ENCODE measurements around the gene TRIM7.

Gene TRIM7

DNA sequence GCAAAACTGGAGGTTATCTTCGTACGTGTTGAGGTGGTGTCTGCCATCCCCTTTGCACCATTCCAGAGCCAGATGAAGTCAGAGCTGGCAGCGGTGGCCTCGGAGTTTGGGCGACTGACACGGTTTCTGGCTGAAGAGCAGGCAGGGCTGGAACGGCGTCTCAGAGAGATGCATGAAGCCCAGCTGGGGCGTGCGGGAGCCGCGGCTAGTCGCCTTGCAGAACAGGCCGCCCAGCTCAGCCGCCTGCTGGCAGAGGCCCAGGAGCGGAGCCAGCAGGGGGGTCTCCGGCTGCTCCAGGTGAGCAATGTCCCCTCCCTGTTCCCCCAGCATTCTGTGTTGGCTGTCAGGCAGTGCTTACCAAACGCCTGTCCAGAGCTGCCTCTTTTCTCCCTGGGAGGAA lies 27.6 kb upstream of the TRIM7 start:
- no peak for TF ChIP-seq CTCF (IDR thresholded peaks at IDR 0.05; ENCODE audit: insufficient read depth, low read depth, low read length, missing control alignments)
- no peak for DNase-seq (ENCODE audit: low read depth)
- H3K4me3 ChIP-seq (ENCODE audit: low read length), result no peak overlapping the region

- DNase-seq (ENCODE audit: low read depth), result no peak
- H3K4me3 ChIP-seq (ENCODE audit: low read length), result no peak overlapping the region
- TF ChIP-seq CTCF (IDR thresholded peaks at IDR 0.05; ENCODE audit: insufficient read depth, low read depth, low read length, missing control alignments), result no peak
Observed at GRCh38 chr5:181231432-181231831, 26.4 kb upstream of the TRIM7 start.

DNA sequence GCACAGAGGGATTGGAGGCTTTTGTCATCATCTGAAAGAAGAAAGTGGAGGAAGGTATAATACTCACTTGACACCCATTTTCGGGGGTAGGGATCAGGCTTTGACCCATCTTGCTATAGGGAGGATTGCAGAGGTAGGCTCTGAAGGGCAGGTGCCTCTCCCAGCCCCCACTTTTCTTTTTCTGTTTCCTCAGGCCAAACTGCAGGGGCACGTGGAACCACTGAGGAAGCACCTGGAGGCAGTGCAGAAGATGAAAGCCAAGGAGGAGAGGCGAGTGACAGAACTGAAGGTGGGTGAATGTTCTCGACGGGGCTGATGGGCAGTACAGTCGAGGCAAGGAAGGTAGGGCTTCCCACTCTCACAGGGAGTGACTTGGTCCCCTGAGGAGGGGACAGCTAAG lies 25.6 kb upstream of the TRIM7 start:
- no peak for TF ChIP-seq CTCF (IDR thresholded peaks at IDR 0.05; ENCODE audit: insufficient read depth, low read depth, low read length, missing control alignments)
- no peak overlapping the region for H3K4me3 ChIP-seq (ENCODE audit: low read length)
- DNase-seq (ENCODE audit: low read depth), result no peak

- TF ChIP-seq CTCF (IDR thresholded peaks at IDR 0.05; ENCODE audit: insufficient read depth, low read depth, low read length, missing control alignments), result no peak
- H3K4me3 ChIP-seq (ENCODE audit: low read length), result no peak overlapping the region
- no peak for DNase-seq (ENCODE audit: low read depth)
Observed at GRCh38 chr5:181229996-181230395, 25.0 kb upstream of the TRIM7 start.

- H3K4me3 ChIP-seq (ENCODE audit: low read length), result peak overlapping the region; percentile 81
- TF ChIP-seq CTCF (IDR thresholded peaks at IDR 0.05; ENCODE audit: insufficient read depth, low read depth, low read length, missing control alignments), result no peak
- DNase-seq (ENCODE audit: low read depth), result no peak
Observed at GRCh38 chr5:181224390-181225229, 19.6 kb upstream of the TRIM7 start.

DNA sequence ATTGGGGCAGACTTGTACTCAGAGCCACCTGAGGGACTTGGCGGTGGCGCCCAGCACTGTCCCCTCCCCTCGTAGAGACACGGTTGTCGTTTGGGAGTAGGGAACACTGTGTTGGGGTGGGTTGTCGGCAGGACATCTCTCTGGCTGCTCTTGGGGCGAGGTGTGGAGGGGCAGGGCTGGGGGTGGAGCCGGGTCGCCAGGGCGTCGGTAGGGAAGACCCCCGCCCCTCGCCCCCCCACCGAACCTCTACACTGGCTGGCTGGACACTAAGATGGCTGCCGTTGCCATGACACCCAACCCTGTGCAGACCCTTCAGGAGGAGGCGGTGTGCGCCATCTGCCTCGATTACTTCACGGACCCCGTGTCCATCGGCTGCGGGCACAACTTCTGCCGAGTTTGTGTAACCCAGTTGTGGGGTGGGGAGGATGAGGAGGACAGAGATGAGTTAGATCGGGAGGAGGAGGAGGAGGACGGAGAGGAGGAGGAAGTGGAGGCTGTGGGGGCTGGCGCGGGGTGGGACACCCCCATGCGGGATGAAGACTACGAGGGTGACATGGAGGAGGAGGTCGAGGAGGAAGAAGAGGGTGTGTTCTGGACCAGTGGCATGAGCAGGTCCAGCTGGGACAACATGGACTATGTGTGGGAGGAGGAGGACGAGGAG lies 18.9 kb upstream of the TRIM7 start:
- no peak for TF ChIP-seq CTCF (IDR thresholded peaks at IDR 0.05; ENCODE audit: insufficient read depth, low read depth, low read length, missing control alignments)
- DNase-seq (ENCODE audit: low read depth), result no peak
- H3K4me3 ChIP-seq (ENCODE audit: low read length), result peak overlapping the region; percentile 81

Measured in epithelial cell of esophagus (primary cell).